ENCODE results near the gene PCSK6.
"Not testable (repeated sequence)": the region's sequence is repeated elsewhere in the genome, so short reads cannot be mapped to it uniquely, and the experiment has no call there.

Gene PCSK6

DNA sequence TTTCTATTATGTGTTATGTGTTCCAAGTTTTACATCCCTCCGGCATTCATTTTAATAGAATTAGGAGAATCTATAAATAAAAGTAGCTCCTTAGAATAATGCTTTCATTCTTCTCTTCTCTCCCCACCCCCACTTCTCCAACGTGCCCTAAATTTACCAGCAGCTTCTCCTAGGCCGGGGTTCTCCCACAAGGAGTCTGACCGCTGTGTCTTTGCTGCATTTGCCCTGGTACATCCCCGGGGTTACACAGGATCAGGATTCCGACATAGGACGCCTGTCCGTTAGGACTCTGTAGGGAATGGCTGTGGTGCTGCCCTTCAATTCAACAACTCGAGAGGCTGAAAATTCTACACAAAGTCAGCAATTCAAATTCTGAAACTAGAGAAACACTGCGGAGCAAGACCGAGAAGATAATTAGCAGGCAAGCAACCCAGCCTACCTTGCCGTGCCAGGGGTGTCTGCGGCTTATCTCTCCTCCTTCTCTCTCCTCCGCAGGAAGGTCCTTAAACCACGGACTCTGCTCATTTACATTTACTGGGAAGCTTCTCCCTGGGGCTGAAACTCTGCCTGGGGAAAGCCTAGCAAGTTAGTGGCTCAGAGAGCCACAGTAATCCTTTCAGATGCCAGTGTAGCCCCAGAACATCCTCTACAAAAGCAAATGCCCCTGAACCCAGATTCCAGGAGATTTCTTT is 18.8 kb downstream of the PCSK6 start:
- TF ChIP-seq, protein P1, sequence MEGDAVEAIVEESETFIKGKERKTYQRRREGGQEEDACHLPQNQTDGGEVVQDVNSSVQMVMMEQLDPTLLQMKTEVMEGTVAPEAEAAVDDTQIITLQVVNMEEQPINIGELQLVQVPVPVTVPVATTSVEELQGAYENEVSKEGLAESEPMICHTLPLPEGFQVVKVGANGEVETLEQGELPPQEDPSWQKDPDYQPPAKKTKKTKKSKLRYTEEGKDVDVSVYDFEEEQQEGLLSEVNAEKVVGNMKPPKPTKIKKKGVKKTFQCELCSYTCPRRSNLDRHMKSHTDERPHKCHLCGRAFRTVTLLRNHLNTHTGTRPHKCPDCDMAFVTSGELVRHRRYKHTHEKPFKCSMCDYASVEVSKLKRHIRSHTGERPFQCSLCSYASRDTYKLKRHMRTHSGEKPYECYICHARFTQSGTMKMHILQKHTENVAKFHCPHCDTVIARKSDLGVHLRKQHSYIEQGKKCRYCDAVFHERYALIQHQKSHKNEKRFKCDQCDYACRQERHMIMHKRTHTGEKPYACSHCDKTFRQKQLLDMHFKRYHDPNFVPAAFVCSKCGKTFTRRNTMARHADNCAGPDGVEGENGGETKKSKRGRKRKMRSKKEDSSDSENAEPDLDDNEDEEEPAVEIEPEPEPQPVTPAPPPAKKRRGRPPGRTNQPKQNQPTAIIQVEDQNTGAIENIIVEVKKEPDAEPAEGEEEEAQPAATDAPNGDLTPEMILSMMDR (IDR thresholded peaks at IDR 0.05; ENCODE audit: insufficient read depth, low read depth, low read length, missing control alignments), result no peak

DNA sequence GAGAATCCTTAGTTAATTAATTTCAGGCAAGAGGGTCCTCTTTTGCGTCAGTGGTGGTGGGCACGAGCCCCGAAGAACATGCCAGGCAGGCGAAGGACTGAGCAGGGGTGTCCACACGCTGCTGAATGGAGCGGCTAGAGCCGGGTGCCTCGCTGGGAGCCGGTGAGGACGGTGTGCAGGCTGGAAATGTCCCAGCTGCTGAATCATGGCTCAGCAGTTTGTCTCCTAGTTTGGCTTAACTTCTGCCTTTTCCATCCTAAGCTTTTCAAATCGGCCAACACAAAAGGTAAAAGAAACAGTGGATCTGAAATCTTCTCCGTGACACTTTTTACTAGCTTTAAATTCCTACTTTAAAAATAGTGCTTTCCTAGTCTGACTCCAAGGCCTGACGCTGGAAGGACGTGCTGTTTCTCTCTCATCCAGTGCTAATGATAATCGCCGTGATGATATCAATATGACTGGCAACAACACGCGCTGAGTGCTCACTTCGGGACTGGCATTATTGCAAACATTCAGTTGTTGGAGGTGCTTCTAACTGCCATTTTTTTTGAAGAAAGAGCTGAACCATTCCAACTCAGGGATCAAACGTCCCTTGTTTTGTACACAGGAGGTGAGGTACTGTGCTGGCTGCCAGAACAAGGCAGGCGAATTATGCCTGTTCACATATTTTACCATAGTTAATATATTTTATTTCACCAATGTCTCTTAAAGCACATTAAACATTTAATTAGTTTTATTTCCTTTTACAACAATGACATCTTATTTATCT is 19.8 kb downstream of the PCSK6 start:
- no peak for DNase-seq (ENCODE audit: low read depth)
- TF ChIP-seq, protein P1 (IDR thresholded peaks at IDR 0.05; ENCODE audit: insufficient read depth, low read depth, low read length, missing control alignments), result no peak
- no peak overlapping the region for H3K4me3 ChIP-seq (ENCODE audit: low read depth, low read length)

More for the DNA sequence above, 18.8 kb downstream of the PCSK6 start:
- DNase-seq (ENCODE audit: low read depth), result no peak
- H3K4me3 ChIP-seq (ENCODE audit: low read depth, low read length), result no peak overlapping the region

DNA sequence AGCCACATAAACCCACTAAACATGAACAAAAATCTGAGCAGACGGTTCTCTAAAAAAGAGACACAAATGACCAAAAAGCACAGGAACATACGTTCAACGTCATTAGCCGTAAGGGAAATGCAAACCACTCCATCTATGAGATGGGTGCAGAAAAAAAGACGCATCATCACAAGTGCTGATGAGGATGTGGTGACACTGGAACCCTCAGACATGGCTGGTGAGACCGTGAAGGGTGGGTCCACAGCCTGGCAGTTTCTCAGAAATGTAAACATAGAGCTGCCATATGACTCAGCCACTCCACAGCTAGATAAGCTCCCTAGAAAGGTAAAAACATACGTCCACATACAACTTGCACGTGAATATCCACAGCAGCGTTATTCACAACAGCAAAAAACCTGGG is 23.3 kb downstream of the PCSK6 start:
- TF ChIP-seq, protein P1 (IDR thresholded peaks at IDR 0.05; ENCODE audit: insufficient read depth, low read depth, low read length, missing control alignments), result no peak
- no peak for DNase-seq (ENCODE audit: low read depth)
- H3K4me3 ChIP-seq (ENCODE audit: low read depth, low read length), result no peak overlapping the region

DNA sequence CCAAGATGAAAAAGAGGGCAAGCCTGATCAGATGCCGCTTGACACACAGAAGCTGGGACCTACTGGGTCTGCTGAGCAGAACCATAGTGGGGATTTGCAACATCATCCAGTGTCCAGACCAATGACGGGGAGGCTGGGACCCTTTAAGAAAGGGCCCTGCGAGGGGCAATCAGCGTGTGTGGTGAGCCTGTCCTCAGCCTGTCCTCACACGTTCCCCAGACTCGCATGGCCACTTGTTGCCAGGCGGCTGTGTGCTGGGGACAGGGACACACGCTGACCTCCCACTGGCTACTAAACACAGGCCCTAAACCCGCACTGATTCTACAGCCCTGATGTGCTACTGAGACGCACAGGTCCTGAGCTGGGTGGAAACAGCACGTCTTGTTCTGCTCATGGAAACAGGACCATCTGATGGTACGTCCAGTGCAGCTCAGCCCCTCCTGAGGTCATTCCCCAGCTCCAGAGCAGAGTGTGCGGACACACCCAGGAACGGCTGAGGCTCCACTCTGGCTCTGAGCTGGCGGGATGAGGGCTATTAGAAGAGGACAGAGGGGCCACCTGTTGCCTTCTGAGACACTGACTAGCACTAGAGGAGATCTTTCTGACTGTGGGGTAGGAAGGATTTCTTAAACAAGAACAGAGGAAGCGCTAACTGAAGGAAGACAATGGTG is 24.4 kb downstream of the PCSK6 start:
- DNase-seq (ENCODE audit: low read depth), result no peak
- no peak overlapping the region for H3K4me3 ChIP-seq (ENCODE audit: low read depth, low read length)
- TF ChIP-seq, protein P1 (IDR thresholded peaks at IDR 0.05; ENCODE audit: insufficient read depth, low read depth, low read length, missing control alignments), result no peak

DNA sequence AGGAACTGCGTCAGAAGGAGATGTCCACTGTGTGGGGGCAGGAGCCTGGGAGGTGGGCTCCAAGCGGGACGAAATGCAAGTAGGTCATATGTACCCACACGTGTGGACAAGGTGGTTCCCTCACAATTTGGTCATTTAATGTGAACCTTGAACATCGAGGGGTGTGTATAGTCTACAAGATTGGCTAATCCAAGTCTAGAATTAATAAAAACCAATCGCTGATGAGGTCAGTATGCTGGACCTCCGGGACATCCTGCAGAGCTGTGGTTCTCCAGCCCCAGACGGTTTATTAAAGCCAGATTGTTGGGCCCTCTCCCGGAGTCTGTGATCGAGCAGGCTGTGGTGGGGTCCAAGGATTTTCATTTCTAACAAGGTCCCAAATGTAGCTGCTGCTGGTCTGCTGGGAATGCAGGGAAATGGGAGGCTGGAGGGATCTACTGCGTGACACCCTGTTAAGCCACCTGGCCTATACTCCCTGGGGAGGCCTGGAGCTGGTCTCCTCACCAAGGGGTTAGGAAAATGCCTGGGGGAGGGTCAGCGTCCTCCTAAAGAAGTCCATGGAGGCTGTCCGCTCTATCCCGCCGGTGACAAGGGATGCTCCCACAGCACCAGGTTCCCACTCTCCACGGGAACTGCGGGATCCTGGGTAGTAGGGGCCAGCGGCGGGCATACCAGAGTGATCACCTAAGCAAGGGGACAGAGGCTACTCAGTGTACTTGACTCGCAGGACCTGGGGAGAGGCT is 25.1 kb downstream of the PCSK6 start:
- TF ChIP-seq, protein P1 (IDR thresholded peaks at IDR 0.05; ENCODE audit: insufficient read depth, low read depth, low read length, missing control alignments), result no peak
- DNase-seq (ENCODE audit: low read depth), result no peak
- no peak overlapping the region for H3K4me3 ChIP-seq (ENCODE audit: low read depth, low read length)

DNA sequence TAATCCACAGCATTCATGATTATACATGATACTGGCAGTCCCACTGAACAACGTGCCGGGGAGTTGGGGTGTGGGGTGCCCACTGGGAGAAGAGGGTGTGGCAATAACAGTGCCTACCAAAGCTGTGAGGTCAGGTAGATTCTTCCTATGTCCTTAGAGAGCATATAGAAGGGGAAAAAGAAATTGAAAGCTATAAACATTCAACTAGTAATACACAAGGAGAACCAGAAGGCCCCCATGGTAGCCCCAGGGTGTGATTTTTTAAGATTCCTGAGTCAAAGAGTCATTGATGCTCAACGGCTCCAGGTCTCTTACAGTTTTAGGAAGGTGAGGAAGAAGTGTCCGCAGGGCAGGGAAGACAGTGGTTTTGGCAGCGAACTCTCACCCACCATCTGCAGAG is 25.8 kb downstream of the PCSK6 start:
- not testable (repeated sequence) for DNase-seq (ENCODE audit: low read depth); H3K4me3 ChIP-seq (ENCODE audit: low read depth, low read length)

DNA sequence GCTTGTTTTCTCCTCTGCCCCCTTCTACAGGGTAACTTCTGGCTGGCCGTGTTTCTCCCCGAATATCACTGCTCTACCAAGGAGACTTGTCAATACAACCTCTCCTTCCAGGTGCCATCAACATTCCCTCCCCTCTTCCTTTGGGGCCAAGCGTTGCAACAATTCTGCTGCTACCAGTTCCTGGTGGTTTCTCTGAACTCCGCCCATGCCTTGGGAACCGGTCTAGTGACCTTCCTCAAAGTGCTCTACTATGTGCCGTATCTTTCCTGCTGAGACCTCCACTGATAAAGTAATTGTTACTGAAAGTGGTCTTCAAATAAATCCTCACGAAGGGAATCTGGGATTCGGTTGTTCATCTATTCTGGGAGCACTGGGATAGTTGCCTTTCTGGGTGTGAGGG is 26.2 kb downstream of the PCSK6 start:
- no peak for DNase-seq (ENCODE audit: low read depth)
- TF ChIP-seq, protein P1 (IDR thresholded peaks at IDR 0.05; ENCODE audit: insufficient read depth, low read depth, low read length, missing control alignments), result no peak
- no peak overlapping the region for H3K4me3 ChIP-seq (ENCODE audit: low read depth, low read length)
